HG03060 (cell line): ENCODE results near the gene ZNF516.

Experiments
- ATAC-seq: cut with Tn5 transposase; IDR thresholded peaks from one replicate; pipeline ENCODE4 v1.9.1; 2021; ENCODE audit warnings: low read depth, moderate number of reproducible peaks; ENCODE audit not compliant: unreplicated experiment

The ZNF516 gene

GRCh38 chr18:76442413-76443171, 52.5 kb downstream of the ZNF516 start:
- no peak for ATAC-seq

DNA sequence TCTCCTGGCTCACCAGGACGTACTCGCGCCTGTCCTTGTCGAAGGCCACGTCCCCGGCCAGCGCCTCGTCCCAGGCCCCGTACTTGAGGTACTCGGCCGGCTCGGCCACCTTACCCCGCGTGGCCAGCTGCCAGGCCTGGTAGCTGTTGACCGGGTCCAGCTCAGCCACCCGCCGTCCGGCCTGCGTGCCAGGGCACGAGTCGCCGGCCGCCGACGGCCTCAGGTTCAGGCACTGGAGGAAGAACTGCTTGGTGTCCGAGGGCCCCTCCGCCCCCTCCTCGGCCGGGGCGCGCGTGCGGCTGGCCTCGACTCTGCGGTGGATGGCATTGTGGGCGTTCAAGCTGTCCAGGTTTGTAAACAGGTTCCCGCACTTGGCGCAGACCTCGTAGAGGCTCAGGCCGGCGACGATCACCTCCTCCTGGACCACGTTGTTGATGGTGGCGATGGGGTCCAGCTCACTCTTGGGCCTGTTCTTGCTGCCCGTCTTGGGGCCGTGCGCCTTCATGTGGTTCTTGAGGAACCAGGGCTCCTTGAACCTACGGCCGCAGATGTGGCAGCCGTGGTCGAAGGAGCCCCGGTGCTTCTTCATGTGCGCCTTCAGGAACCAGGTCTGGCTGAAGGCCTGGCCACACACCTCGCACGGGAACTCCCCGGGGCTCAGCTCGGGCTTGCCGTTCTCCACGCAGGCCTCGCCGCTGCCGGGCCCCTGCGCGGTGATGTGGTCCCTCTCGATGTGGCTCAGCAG, 53.2 kb downstream of the ZNF516 start:
- no peak for ATAC-seq

GRCh38 chr18:76441002-76441667, 53.9 kb downstream of the ZNF516 start:
- ATAC-seq, result no peak

GRCh38 chr18:76437910-76438309, 57.1 kb downstream of the ZNF516 start:
- no peak for ATAC-seq

DNA sequence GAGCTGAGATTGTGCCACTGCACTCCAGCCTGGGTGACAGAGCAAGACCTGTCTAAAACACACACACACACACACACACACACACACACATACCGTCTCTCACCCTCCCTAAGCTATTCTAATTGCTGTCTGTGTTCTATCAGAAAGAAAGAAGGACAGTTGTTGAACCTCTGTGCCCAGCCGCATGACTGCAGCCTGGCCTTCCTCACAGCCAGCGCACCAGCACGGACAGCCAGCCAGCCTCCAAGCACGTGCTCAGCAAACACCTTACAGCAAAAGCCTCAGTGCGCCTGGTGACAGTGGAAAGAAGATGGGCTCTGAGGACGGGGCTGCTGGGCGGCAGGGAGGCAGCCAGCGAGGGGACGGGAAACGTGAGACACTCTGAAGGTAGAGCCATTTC, 58.0 kb downstream of the ZNF516 start:
- no peak for ATAC-seq

DNA sequence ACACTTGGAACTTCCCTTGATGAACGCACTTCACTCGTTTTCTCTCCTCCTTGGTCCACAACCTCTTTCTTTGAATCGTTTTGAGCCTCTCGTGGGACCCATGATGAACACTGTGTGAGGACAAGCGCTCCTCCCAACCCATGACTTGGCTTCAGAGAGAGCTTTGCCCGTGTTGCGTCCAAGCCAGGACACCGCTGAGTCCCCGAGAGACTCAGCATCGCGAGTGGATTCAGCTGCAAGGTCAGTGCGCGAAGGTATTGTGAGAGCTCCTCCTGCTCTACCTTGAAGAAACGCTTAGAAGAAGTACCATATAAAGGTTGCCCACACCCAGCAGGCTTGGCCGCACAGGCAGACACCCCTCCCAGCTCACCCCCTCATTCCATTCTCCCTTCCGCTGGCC, 58.7 kb downstream of the ZNF516 start:
- no peak for ATAC-seq

DNA sequence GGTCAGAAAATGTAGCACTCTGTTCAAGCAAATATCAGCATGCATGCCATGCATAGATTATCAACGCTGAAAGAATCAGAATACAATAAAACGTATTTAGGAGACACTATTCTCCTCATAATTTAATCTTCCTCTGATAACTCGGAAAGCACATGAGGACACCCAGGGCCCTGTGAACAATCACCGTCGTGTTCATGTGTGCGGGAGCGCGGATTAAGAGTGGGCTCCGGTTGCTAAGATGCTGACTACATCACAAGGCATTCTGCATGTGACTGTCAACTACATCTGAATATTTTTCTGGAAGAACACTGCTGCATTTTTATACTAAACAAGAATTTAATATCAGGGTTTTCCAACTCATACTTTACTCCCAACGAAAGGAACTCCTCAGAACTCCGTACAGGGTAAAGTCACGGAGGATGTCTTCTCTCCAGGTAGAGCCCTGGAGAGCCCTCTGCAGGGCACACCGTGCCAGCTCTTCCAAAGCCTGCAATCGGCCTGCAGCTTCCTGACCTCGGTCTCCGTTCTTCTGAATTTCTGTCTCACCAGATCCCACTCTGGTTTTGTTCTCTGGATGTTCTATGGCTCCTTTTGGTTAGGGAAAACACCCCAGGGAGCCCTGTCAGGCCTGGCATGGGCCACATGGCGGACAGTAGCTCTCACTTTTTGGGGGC, 59.6 kb downstream of the ZNF516 start:
- ATAC-seq, result no peak

DNA sequence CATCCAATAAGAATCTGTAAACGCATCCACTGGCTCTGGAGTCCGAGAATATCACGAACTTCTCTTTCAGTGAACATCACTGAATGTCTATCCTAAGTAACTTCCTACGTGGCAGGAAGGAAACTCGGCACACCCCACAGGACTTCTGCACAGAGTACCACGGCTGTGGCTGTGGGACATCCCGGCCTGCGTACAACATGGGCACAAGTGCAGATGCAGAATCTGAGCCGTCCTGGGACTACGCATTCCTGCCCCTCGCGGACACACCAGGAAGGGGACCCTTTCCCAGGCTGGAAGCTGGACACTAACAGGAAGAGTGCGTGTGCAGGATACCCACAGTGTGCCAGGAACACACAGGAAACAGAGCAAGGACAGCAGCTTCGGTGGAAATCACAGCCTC, 60.6 kb downstream of the ZNF516 start:
- ATAC-seq, result no peak

DNA sequence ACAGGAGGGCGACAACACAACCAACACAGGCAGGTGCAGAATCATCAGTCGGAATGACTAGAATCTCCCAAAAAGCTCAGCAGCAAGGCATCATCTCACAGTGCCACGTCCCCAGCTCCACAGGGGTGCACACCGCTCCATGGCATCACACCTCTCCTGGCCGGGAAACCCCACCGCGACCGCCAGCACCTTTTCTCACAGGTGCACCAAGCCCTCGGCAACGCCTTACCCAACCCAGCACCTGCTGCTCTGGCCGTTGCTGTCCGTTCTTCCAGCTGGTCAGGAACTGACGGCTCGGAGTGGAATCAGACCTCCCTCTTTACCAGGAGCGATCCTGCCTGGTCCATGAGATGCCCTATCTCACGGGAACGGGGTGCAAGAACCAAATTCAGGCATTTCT, 61.3 kb downstream of the ZNF516 start:
- ATAC-seq, result no peak

GRCh38 chr18:76432970-76433767, 61.9 kb downstream of the ZNF516 start:
- ATAC-seq, result no peak

- no peak for ATAC-seq
These were observed 62.7 kb downstream of the ZNF516 start for GRCh38 chr18:76432274-76432755.

GRCh38 chr18:76431437-76432273, 63.4 kb downstream of the ZNF516 start:
- no peak for ATAC-seq

DNA sequence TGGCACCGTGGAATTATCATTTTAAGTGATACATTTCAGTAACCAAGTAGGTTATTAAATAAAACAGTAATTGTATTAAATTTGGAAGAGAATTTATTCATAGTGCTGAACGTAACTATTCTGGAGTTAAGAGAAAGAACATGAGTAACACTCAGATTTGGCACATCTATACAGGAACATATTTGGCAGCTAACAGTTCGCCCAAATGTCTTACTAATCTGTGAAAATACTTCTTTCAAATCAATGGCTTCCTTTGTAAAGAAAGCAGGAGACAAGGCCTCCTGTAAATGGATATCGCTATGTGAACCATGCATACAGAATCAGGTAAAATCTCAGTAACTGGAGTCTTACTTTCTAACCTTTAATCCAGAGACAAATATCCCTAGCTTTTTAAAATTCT, 64.4 kb downstream of the ZNF516 start:
- no peak for ATAC-seq

GRCh38 chr18:76429262-76430126, 65.5 kb downstream of the ZNF516 start:
- ATAC-seq, result no peak

DNA sequence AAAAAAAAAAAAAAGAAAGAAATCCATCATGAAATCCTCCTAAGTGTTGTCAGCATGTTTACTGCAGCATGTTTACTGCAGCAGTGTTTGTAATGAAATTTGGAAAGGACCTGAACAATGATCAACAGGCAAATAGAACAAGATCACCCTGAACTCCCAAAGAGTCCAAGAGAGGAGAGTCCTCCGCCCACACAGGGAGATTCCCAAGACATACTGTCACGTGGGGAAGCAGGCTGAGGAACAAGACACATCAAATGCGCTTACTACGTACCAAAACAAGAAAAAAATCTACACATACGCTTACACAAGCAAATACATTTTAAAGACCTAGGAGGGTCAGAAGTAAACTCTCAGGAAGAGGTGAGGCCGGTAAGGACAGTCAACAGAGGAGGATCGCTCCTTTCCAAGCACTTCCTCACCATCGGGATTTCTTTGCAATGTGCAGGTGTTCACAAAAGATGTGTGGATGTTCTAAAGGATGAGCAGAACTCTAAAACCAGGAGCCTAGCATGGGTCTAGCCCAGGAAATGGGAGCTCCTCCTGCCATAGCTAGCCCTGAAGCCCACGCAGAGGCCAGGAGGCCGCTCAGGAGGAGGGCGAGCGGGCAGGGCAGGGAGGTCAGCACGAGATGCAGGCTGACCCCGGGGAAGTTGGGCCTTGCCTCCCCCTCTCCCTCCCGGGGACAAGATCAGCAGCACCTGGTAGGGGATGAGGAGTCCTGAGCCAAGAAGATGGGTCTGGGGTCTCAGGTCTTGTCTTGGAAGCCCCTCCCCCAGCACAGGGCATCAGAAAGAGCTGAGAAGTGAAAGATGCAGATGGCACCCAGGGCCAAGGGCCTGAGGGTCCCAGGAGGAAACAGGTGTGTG, 66.4 kb downstream of the ZNF516 start:
- ATAC-seq, result no peak

DNA sequence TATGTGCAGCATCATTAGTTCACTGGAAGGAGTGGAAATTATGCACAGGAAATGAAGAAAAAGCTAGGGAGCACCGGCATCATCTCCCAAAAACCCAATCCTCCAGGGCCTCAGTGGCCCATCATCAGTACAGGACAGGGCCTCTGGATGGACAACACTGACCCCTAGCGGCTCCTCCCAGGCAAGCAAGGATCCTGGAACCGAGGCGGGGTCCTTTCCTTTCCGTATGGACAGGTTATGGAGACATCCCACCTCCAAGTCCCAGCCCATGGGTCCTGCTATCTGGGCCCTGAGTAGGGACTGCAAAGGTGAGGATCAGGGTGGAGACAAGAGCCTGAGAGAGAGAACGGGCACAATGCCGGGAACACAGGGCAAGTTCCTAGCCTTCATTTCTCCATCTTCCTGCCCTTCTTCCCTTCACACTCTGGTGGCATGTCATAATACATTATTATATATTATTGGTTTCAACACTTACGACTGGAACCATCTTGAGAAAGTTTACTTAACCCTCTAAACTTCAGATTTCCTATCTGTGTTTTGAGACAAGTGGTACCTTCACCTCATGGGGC, 68.2 kb downstream of the ZNF516 start:
- ATAC-seq, result no peak
